Measurements from ENCODE around the gene LRRIQ1.
"Not testable (repeated sequence)": the region's sequence is repeated elsewhere in the genome, so short reads cannot be mapped to it uniquely, and the experiment has no call there.

LRRIQ1 gene

GRCh38 chr12:85065837-85066482 lies 29.8 kb downstream of the LRRIQ1 start:
- no peak for DNase-seq

- no peak for DNase-seq
Observed at GRCh38 chr12:85072826-85073225, 36.7 kb downstream of the LRRIQ1 start.

- no peak for DNase-seq
Observed at GRCh38 chr12:85076688-85077430, 40.7 kb downstream of the LRRIQ1 start.

GRCh38 chr12:85085066-85085465 lies 48.9 kb downstream of the LRRIQ1 start:
- no peak for DNase-seq

GRCh38 chr12:85089792-85090191 lies 53.6 kb downstream of the LRRIQ1 start:
- no peak for DNase-seq

GRCh38 chr12:85092814-85093370 lies 56.7 kb downstream of the LRRIQ1 start:
- no peak for DNase-seq

GRCh38 chr12:85095501-85095900 lies 59.4 kb downstream of the LRRIQ1 start:
- DNase-seq: no peak

- no peak for DNase-seq
Observed at GRCh38 chr12:85130646-85131045, 94.5 kb downstream of the LRRIQ1 start.

- DNase-seq: no peak
Observed at GRCh38 chr12:85138833-85139232, 102.7 kb downstream of the LRRIQ1 start.

GRCh38 chr12:85147331-85147730 lies 111.2 kb downstream of the LRRIQ1 start:
- DNase-seq: no peak

- no peak for DNase-seq
Observed at GRCh38 chr12:85152311-85152729, 116.2 kb downstream of the LRRIQ1 start.

GRCh38 chr12:85155791-85156190 lies 119.6 kb downstream of the LRRIQ1 start:
- no peak for DNase-seq

- no peak for DNase-seq
Observed at GRCh38 chr12:85156569-85156968, 120.4 kb downstream of the LRRIQ1 start.

- no peak for DNase-seq
Observed at GRCh38 chr12:85157035-85157603, 121.0 kb downstream of the LRRIQ1 start.

- DNase-seq: no peak
Observed at GRCh38 chr12:85163752-85164321, 127.7 kb downstream of the LRRIQ1 start.

- no peak for DNase-seq
Observed at GRCh38 chr12:85179680-85180270, 143.6 kb downstream of the LRRIQ1 start.

GRCh38 chr12:85182699-85183098 lies 146.5 kb downstream of the LRRIQ1 start:
- no peak for DNase-seq

- no peak for DNase-seq
Observed at GRCh38 chr12:85183855-85184254, 147.7 kb downstream of the LRRIQ1 start.

GRCh38 chr12:85186236-85186635 lies 150.1 kb downstream of the LRRIQ1 start:
- no peak for DNase-seq

GRCh38 chr12:85188619-85189018 lies 152.5 kb downstream of the LRRIQ1 start:
- no peak for DNase-seq

- DNase-seq: no peak
Observed at GRCh38 chr12:85190728-85191127, 154.6 kb downstream of the LRRIQ1 start.

GRCh38 chr12:85203809-85204208 lies 167.7 kb downstream of the LRRIQ1 start:
- not testable (repeated sequence) for DNase-seq

- no peak for DNase-seq
Observed at GRCh38 chr12:85206543-85206942, 170.4 kb downstream of the LRRIQ1 start.
